Raji (cell line): ENCODE results near the gene WEE2.

Source experiments
- POLR2A ChIP-seq: IDR thresholded peaks from 2 replicates; pipeline ENCODE4 v1.6.1; 2011; ENCODE audit warnings: low read depth, low read length, control low read depth; ENCODE audit not compliant: insufficient read depth

WEE2 gene

DNA sequence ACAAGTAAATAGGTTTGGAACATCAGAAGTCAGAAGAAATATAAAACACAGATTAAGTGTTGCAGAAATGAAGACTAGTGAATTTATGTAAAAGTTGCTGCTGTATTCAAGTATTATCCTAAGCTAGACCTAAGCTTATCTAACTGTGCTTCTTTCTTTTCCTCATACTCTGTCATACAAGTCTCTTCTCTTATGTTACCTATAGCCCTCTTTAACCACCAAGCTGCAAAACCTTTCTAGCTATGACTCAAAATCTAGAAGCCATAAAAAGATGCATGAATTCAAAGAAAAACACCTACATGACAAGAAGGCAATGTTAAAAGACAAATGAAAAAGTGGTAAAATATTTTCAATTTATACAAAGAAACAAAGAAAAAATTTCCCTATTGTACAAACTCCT is 29.1 kb upstream of the WEE2 start:
- TF ChIP-seq POLR2A: no peak

DNA sequence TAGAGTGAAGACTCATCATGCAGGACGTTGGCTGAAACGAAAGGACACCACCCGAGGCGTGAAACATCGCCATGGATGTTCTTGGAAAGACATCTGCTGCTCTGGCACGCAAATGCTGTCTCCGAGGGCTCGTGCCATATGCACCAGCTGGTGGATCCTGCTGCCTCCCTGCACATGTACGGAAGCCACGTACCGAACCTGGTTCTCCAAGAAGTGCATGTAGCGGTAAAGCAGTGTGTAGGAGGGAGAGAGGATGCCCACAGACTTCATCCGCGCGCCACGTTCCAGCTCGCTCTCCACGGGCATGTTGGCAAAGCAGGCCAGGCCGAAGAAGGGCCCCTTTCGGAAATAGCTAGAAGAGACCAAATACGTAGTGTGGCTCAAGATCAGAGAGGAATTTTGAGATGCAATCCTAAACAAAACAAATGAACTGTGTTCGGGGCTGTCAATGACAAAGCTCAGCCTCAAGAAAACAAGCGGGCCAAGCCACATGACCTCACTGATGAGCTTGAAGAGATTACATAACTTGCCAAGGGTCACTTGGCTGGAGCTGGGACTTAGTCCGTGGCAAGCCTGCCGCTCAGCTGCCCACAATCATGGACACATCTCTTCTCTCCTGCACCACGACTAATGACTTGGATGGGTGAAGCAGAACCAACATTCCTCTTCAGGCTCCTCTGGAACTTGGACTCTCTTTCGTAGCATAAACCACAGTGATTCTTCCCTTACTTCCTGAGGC is 22.7 kb upstream of the WEE2 start:
- TF ChIP-seq POLR2A: no peak

DNA sequence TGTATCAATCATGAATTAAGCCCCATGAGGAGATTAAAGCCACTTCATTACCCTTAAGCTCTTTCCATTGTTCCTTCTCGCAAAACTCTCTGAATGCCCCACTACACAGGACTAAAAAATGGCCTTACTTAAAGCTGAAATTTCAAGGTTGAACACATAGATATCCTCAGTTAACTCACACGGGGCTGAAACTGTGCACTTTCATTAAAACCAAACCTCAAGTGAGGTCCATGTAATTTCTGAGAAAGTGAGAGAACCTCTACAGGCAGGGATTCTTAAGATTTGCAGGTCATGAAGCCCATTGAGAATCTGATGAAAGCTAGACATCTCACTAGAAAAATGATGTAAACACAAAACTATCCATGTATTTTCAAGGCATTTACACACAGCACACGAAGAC is 22.1 kb upstream of the WEE2 start:
- no peak for TF ChIP-seq POLR2A

DNA sequence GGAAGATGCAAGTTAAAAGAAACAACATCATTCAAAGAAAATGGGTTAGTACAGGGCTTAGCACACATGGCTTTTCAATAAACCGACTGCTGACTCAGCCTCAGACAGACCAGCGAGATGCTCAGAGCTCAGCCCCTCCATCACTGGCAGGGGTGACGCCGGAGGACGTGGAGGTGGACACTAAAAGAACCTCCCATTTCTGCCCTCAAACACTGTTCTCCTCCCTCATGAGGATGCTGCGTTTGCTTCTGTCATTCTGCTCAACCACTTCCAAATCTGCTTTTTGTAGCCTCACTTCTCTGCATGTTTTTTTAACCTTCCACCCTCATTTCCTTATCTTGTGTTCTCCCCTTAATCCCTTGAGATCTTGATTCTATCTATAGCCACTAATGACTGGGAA is 21.5 kb upstream of the WEE2 start:
- TF ChIP-seq POLR2A: no peak

DNA sequence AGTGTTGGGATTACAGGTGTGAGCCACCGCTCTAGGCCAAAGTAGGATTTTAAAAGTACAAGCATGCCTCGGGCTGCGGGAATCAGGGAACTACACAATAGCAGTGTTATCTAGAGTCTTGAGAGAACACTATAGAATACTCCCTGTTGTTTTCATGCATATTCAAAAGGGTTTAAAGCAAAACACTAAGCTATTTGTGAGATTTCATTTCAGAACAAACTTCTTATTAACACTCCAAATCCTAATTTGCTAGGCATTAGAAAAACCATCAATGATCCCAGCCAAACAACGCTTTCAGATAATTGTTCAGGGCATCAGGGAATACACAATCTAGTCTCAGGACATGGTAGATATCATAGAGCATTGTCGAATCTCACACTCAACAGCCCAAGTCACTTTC is 20.1 kb upstream of the WEE2 start:
- no peak for TF ChIP-seq POLR2A

DNA sequence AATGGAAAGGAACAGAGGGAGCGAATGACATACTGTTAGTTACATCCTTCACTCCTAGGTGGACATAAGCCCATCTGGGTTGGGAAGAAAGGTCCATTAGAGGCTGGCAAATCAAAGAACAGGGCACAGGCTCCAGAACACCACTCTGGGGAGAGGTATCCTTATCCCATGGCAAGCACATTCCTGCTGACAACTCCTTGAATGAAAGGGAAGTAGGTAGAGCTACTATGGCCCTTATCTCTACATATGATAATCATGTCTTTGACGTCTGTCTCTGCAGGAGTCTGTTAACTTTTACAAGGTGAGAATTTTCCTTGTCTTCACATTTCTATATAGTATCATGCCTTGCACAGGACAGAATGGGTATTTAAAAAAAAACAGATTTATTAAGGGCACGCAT is 16.6 kb upstream of the WEE2 start:
- no peak for TF ChIP-seq POLR2A

DNA sequence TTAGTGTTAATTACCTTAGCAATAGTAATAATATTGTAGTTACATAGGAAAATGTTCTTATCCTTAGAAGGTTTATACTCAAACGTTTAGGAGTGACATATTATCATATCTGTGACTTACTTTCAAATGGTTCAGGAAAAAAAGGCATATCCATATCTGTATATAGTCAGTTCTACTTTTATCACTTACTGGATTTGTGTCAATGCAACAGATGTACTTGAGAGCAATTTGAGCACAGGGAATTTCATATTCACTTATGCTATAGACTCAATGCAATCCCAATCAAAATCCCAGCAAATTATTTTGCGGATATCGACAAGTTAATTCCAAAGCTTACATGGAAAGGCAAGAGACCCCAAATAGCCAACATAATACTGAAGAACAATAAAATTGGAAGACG is 16.2 kb upstream of the WEE2 start:
- TF ChIP-seq POLR2A: no peak

DNA sequence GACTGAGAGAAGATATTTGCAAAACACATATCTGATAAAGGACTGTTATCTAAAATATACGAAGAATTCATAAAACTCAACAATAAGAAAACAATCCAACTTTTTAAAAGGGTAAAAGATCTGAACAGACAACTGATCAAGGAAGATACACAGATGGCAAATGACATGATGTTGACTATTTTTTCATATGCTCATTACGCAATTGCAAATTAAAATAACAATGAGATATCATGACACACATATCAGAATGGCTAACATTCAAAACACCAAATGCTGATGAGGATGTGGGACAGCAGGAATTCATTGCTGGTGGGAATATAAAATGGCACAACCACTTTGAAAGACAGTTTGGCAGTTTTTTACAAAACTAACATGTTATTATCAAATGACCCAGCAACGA is 15.1 kb upstream of the WEE2 start:
- TF ChIP-seq POLR2A: no peak

DNA sequence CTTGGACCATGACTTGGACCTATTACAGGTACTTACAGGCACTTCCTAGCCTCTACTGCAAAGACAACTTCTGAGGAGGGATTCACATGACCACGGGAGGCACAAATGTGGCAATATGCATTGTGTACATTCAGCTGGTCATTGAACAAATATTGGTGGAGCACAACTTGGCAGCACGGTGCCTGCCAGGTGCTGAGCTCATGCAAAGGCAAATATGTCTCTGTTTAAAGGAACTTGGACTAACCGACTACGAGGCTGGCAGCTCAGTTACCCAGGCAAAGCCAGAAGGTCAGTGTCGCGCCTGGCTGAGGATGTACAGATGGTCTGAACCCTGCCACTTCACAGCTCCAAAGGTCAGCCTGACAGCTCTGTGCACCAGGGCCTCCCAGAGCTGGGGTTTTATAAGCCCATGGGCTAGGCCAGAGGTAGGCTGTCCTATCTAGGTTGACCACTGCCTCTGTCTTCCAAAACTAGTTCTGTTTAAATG is 12.3 kb upstream of the WEE2 start:
- no peak for TF ChIP-seq POLR2A

DNA sequence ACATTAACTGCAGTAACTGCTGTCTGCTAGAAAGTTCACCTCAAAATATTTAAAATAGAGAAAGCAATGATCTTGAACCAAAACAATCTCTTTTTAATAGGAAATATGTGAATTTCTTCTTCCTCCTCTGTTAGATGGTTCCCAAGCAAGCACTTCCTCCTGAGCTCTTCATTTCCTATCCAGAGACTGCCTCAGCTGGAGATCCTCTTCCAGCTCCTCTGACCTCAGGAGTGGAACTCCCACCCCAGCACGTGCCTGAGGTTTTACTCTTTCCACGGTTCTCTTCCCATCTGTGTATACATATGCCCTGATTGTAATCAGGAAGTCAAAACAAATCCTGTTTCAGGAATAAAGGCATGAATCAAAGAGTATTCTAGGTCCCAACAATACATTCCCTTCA is 11.8 kb upstream of the WEE2 start:
- no peak for TF ChIP-seq POLR2A

DNA sequence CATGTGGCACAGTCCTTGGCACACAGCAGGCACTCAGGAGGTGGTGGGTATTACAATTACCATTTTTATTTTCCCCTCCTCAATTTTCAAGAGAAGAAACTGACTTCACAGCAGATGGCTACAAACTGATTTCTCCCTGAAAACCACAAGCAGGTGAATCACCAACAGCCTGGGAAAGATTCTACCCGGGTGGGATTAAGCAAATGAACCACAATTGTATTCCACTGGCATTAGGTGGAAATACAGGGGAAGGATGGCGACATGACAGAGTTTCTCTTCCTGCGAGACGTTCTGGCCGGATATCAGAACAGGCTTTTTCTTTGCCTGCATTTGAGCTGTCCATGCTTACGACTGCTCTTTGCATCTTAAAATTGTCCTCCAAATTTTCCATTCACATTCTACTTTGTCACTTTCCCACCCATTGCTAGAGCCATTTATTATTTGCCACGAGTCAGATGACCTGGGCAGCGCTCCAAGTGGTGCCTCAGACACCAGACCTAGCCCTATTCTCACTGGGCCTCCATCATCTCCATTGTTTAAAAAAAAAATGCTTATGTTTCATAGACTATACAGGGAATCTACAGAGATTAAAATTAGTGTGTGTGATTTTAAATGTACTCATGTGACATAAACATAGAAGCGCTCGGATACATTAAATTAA is 10.8 kb upstream of the WEE2 start:
- no peak for TF ChIP-seq POLR2A

DNA sequence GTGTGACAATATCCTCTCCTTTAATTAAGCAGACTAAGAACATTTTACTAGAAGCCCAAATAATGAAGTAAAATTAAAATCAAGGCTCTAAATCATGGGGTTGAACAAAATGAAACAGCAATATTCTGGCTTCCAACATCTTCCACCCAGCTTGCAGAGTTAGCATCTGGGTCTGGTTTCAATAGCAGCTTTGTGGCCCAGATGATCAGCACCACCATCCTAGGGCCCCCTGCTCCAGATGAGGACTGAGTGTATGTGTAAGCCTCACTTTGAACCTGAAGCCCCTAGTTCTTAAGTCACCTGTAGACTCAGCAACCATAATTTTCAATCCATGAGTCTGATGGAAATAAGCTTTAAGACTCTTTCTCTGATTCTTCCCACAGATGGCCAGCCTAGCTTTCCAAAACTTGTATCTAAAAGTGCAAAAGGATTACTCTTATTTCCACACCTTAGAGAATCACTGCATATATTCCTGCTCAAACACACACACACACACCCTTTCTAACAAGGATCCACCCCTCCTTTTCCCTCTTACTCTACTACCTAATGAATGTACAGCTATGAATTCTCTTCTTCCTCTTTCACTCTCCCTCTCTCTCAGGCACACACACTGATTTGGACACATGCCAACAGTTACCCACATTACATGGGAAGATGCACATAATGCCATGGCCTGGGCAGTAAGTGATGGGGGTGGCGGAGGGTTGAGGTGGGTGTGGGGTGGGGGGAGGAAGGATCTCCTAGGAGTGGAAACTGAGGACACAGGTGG is 9.7 kb upstream of the WEE2 start:
- no peak for TF ChIP-seq POLR2A

DNA sequence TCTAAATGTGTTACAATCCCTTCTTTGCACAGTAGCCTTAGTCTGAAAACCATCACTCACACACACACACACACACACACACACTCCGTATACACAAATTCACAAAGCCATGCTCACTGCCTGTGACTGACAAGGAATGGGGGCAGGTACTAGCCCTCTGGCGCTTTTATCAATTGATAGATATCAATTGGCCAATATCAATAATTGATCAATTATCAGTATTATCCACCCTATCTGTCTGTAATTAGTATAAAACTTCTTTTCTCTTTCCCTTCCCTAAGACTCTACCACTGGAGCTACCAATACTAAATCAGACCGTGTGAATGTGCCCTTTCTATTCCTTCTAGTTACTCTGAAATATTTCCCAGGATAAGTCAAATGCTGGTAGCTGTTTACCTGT is 8.3 kb upstream of the WEE2 start:
- no peak for TF ChIP-seq POLR2A

DNA sequence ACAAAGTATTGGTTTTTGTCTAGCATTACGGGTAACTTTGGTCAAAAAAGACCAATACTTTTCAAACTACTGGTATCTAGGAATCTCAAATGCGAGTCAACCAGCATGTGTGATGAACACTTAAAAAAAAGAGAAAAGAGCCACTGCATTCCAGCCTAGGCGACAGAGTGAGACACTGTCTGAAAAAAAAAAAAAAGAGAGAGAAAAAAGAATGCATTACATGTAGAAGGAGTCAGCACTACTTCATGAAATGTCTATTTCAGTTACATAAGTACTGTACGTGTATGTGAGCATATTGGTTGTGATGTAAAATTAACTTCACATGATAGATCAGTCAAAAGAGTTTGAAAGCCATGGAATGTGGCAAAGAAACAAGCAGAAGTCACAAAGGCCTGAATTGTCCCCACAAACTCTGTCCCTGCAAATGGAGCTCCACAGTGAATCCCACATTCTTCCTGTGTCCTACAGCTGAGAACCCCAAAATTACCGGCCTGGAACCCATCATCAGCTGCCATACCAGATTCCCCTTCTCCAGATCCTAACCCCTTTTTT is 7.8 kb upstream of the WEE2 start:
- no peak for TF ChIP-seq POLR2A

DNA sequence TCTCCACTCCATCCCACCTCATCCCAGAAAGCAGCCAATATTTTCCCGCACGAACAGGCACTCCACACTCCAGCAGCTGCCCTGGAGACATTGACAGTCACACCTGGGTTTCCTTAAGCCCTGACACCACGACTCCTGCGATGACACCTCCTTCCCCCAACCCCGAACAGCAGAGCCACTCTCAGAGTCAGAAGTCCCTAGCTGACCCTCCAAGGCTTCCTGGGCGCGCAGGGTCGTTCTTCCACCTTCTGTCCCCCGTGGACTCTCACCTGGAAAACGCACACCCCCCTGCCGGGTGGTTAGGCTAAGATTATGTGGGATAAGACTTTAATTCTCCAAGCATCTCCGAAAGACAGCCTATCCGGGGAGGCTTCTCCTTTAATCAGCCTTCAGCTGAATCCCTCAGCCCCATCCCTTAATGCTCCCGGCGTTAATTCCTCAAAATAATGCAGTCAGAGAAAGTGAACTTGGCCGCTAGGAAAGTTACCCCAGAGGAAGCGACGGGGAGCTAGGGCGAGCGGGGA is 7.2 kb upstream of the WEE2 start:
- no peak for TF ChIP-seq POLR2A
